Stimulated activated effector memory CD8-positive, alpha-beta T cell treated with anti-CD3 and anti-CD28 coated beads, Interleukin-12 subunit alpha, Interleukin-12 subunit beta, amount 100 ng/mL, for 72 hours (primary cell): ENCODE measurements around the gene HNRNPDL.
A peak's percentile ranks its signal among the peaks of the same experiment; 100 is the strongest.
"Not testable (repeated sequence)": the region's sequence is repeated elsewhere in the genome, so short reads cannot be mapped to it uniquely, and the experiment has no call there.

ENCODE experiments used
- ATAC-seq: fragments of 150-1000 bp; cut with Tn5 transposase; 2 replicates; pipeline ENCODE4 v1.10.0; 2021
- DNase-seq, 2 donors: peaks; one replicate each; pipeline ENCODE4 v3.0.0; 2021 to 2022; ENCODE audit warnings: low spot score in 2 of 2
- H3K27ac Mint-ChIP-seq: one replicate; pipeline ENCODE4 v1.8.0; 2022; ENCODE audit warnings: mild to moderate bottlenecking, mixed read lengths
- H3K36me3 Mint-ChIP-seq: one replicate; pipeline ENCODE4 v1.8.0; 2022; ENCODE audit warnings: mild to moderate bottlenecking, mixed read lengths
- H3K4me1 Mint-ChIP-seq: one replicate; pipeline ENCODE4 v1.8.0; 2022; ENCODE audit warnings: mixed read lengths
- H3K4me3 Mint-ChIP-seq: one replicate; pipeline ENCODE4 v1.8.0; 2022; ENCODE audit warnings: mild to moderate bottlenecking, mixed read lengths
- H3K9me3 Mint-ChIP-seq: one replicate; pipeline ENCODE4 v1.8.0; 2022; ENCODE audit warnings: mixed read lengths

Gene HNRNPDL

DNA sequence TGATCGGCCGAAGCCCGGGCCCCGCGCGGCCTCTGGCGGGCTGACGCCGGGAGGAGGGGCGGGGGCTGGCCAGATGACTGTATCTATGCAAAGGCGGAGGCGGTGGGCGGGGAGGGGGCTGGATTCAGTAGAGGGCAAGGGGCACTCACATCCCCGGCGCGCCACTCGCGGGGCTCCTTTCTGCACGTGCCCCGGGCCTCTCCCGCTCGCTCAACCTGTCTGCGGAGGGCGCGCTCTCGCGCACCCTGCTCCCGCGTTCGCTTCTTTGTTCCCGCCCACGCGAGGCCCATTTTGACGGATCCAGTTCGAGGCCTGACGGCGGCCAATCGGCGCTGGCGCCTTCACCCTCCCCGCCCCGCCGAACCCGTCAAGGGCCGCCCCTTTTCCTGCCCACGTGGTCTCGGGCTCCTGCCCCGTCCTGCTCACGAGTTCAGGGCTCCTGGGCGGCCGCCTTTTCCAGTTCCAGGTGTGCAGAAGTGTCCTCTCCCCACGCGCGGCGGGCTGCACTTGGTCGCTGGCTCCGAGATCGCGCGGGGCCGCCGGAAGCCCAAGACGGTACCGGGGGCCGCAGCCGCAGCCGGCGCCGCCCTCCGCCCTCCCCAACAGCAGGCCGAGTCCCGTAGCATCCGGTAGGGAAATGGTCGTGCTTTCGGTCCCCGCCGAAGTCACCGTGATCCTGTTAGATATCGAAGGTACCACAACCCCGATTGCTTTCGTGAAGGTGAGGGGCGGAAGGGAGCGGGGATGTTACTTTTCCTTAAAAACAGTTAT, at the start of gene HNRNPDL, which contains the start of gene ENOPH1:
Gene HNRNPDL, minus strand, starts transcription at position 270 of the 771 bp plus-strand sequence. CDS start 772 bp downstream, outside the sequence.
Gene ENOPH1, plus strand, starts transcription at position 398 of the 771 bp plus-strand sequence. Its CDS starts 240 bp downstream, at position 638.
- ATAC-seq (peak; percentile 82), DNase-seq (peak; percentile 97 to 98)
- Mint-ChIP-seq H3K27ac (peak within 1 kb of the TSS; percentile 100), H3K4me1 (peaks cover 54% of the 10 kb centered on the region), H3K4me3 (peak within 1 kb of the TSS; percentile 97), H3K36me3 (peaks cover 95% of the 10 kb centered on the region), H3K9me3 (no peaks in the 10 kb centered on the region)

DNA sequence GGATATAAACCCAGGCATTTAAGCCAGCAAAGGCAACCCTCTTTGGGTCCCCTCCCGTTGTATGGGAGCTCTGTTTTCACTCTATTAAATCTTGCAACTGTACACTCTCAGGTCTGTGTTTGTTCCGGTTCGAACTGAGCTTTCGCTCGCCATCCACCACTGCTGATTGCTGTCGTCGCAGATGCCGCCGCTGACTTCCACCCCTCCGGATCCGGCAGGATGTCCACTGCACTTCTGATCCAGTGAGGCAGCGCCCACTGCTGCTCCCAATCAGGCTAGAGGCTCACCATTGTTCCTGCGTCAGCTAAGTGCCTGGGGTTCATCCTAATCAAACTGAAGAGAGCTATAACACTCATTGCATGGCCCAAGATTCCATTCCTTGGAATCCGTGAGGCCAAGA, 49.3 kb upstream of the HNRNPDL start:
- ATAC-seq (no peak), DNase-seq (no peak)
- Mint-ChIP-seq H3K4me3 (no peak overlapping the region), H3K36me3 (peaks cover 13% of the 10 kb centered on the region), H3K4me1 (no peaks in the 10 kb centered on the region), H3K9me3 (no peaks in the 10 kb centered on the region), H3K27ac (no peak overlapping the region)

DNA sequence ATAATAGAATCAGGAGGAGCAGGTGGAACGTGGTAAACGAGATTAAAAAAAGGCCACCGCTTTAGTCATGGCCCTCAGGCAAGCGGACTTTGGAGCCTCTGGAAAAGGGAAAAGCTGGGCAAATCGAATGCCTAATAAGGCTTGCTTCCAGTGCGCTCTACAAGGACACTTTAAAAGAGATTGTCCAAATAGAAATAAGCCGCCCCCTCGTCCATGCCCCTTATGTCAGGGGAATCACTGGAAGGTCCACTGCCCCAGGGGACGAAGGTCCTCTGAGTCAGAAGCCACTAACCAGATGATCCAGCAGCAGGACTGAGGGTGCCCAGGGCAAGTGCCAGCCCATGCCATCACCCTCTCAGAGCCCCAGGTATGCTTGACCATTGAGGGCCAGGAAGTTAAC, 47.2 kb upstream of the HNRNPDL start:
- not testable (repeated sequence) for H3K27ac Mint-ChIP-seq, H3K9me3 Mint-ChIP-seq, H3K4me1 Mint-ChIP-seq, DNase-seq, H3K4me3 Mint-ChIP-seq, ATAC-seq
- H3K36me3 Mint-ChIP-seq = peaks cover 12% of the 10 kb centered on the region

DNA sequence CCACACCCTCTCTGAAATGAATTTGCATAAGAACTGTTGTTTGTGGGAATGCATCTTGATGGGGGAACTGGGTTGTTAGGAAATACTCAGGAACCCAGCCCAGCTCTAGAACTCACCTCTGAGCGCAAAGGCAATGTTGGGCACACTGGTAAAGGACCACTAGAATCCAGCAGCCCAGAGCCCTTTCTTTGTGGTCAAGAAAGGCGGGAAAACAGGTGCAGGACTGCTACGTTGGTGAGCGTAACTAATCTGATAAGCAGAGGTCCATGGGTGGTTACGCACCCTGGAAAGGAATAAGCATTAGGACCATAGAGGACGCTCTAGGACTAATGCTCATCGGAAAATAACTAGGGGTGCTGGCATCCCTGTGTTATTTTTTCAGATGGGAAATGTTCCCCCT, 45.7 kb upstream of the HNRNPDL start:
- ATAC-seq, H3K4me3 Mint-ChIP-seq, H3K27ac Mint-ChIP-seq, H3K4me1 Mint-ChIP-seq, DNase-seq, H3K9me3 Mint-ChIP-seq, H3K36me3 Mint-ChIP-seq: not testable (repeated sequence)

DNA sequence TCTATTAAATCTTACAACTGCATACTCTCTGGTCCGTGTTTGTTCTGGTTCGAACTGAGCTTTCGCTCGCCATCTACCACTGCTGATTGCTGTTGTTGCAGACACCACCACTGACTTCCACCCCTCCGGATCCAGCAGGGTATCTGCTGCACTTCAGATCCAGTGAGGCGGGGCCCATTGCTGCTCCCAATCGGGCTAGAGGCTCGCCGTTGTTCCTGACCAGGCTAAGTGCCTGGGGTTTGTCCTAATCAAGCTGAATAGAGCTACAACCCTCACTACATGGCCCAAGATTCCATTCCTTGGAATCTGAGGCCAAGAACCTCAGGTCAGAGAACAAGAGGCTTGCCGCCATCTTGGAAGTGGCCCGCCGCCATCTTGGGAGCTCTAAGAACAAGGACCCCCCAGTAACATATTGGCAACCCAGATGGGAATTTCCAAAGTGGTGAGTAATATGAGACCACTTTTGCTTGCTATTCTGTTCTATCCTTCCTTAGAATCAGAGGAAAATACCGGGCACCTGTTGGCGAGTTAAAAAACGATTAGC, 43.4 kb upstream of the HNRNPDL start:
- Mint-ChIP-seq H3K9me3 (no peaks in the 10 kb centered on the region), H3K27ac (no peak overlapping the region), H3K36me3 (no peaks in the 10 kb centered on the region), H3K4me1 (no peaks in the 10 kb centered on the region), H3K4me3 (no peak overlapping the region)
- ATAC-seq = no peak
- no peak for DNase-seq

DNA sequence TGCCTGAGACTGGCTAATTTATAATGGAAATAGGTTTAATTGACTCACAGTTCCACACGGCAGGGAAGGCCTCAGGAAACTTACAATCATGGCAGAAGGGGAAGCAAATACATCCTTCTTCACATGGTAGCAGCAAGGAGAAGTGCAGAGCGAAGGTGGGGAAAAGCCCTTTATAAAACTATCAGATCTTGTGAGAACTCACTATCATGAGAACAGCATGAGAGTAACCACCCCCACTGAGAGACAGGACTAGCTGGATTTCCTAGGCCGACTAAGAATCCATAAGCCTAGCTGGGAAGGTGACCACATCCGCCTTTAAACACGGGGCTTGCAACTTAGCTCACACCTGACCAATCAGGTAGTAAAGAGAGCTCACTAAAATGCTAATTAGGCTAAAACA, 42.8 kb upstream of the HNRNPDL start:
- H3K9me3 Mint-ChIP-seq, H3K4me3 Mint-ChIP-seq, H3K4me1 Mint-ChIP-seq, ATAC-seq, H3K36me3 Mint-ChIP-seq, DNase-seq: not testable (repeated sequence)
- peak overlapping the region; percentile 36 for H3K27ac Mint-ChIP-seq

DNA sequence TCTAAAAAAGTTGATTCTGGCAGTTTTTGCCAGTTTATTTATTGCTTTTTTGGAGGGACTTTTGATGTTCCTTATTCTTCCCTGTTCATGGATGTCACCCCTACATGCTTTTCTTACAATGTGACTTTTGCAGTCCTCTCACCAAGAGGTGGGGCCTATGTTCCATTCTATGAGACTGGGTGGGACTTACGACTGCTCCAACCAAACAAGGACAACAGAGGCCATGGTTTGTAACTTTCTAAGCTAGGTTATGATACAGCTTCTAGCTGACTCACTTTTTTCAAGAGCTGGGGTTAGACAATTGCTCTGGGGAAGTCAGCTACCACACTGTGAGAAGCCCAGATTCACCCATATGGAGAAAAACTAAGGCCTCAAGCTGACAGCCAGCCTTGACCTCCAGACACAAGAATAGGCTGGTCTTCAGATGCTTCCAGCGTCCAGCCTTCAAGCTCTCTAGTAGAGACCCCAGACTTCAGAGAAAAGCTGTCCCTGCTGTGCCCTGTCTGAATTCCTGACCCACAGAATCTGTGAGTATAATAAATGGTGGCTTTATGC, 39.6 kb upstream of the HNRNPDL start:
- Mint-ChIP-seq H3K4me3 (no peak overlapping the region), H3K27ac (no peak overlapping the region), H3K4me1 (no peaks in the 10 kb centered on the region), H3K36me3 (no peaks in the 10 kb centered on the region), H3K9me3 (no peaks in the 10 kb centered on the region)
- DNase-seq (no peak), ATAC-seq (peak; percentile 39)

DNA sequence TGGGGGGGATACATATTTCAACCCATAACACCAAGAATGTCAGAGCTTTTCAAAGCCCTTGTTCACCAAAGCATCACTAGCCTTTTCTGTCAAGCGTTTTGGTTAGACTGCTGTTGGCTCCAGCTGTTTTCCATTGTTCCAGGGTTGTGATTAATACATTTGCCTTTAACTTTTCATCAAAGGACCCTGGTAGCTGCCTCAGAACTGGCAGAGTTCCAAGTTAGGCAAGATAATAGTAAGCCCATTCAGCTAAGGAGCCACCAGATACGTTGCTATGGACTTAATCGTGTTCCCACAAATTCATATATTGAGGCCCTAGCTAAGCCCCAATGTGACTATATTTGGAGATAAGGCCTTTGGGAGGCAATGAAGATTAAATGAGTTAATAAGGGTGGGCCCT, 37.2 kb upstream of the HNRNPDL start:
- Mint-ChIP-seq H3K4me1 (no peaks in the 10 kb centered on the region), H3K27ac (no peak overlapping the region), H3K36me3 (peaks cover 20% of the 10 kb centered on the region), H3K4me3 (no peak overlapping the region), H3K9me3 (no peaks in the 10 kb centered on the region)
- DNase-seq (no peak), ATAC-seq (no peak)

DNA sequence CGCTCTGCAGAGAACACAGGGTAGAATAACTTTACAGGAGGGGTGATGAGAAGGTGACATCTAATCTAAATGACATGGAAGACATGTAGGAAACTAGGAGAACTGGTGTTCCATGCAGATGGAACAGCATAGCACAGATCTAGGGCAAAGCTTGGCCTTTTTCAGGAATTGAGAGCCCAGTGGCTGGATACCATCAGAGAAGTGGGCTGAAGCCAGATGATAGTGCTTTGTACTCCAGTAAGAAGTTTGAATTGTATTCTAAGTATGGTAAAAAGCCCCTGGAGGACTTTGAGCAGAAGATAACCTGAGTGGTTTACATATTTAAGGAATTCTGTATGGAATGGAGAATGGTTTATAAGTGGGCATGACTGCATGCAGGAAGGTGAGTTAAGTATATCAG, 33.0 kb upstream of the HNRNPDL start:
- ATAC-seq (no peak), DNase-seq (no peak)
- Mint-ChIP-seq H3K9me3 (no peaks in the 10 kb centered on the region), H3K4me1 (no peaks in the 10 kb centered on the region), H3K27ac (peak overlapping the region; percentile 77), H3K4me3 (no peak overlapping the region), H3K36me3 (peaks cover 61% of the 10 kb centered on the region)

DNA sequence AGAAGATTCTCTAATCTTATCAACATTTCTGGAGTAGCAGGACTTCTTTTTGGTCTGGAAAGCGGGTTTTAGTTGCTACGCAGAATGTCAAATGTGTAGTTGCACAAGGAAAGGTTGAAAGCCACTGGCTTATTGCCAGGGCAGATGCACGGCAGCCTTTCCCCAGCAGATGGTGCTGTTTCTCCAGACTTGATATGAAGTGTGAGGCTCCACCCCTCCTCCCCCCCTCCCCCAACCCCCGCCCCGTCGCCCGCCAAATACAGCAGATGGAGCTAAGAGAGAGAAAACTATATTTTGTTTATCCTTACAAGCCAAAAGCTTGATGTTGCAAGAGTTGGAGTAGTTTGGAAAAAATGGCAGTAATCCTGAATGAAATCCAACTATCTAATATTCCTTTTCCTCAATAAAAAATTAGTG, 32.2 kb upstream of the HNRNPDL start:
- H3K36me3 Mint-ChIP-seq = peaks cover 69% of the 10 kb centered on the region
- DNase-seq = peak; percentile 75 to 92
- H3K9me3 Mint-ChIP-seq = no peaks in the 10 kb centered on the region
- peak; percentile 75 for ATAC-seq
- no peaks in the 10 kb centered on the region for H3K4me1 Mint-ChIP-seq
- no peak overlapping the region for H3K4me3 Mint-ChIP-seq
- H3K27ac Mint-ChIP-seq = no peak overlapping the region

DNA sequence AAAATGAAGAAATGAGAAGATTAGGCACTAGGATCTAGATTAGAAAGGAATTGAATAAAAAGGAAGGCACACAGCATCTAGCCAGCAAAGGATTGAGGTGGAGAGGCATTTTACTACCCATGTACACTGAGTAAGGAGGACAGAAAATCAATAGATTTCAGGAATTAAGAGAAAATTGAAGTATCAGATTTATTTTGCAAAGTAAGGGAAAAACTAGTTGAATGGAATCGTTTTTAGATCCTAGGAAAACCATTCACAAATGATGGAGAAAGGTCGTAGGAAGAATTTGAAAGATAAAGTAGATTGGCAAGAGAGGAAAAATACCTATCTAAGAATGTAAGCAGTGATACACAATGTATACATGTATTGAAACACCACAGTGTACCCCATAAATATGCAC, 31.4 kb upstream of the HNRNPDL start:
- no peaks in the 10 kb centered on the region for H3K9me3 Mint-ChIP-seq
- peaks cover 76% of the 10 kb centered on the region for H3K36me3 Mint-ChIP-seq
- H3K4me3 Mint-ChIP-seq = no peak overlapping the region
- ATAC-seq = no peak
- H3K27ac Mint-ChIP-seq = no peak overlapping the region
- H3K4me1 Mint-ChIP-seq = no peaks in the 10 kb centered on the region
- no peak for DNase-seq

DNA sequence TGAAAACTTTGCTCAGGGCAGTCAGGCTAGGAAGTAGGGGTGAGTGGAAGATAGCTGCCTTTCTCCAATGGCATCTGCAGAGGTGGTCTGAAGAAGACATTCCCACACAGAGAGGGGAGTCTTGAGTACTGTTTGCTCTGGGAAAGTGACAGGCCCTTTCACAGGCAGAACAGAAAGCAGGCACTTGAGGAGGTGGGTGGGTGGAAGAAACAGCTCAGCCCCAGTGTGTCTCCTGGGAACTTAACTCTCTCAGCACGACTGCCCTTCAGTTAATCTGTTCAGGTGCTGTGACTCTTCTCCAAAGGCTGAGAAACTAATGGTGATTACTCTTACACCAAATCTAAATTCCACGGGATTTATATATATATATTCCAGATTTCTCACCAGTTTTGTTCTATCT, 28.5 kb upstream of the HNRNPDL start:
- no peaks in the 10 kb centered on the region for H3K4me1 Mint-ChIP-seq
- ATAC-seq = no peak
- H3K36me3 Mint-ChIP-seq = peaks cover 98% of the 10 kb centered on the region
- DNase-seq = no peak
- H3K4me3 Mint-ChIP-seq = no peak overlapping the region
- no peaks in the 10 kb centered on the region for H3K9me3 Mint-ChIP-seq
- no peak overlapping the region for H3K27ac Mint-ChIP-seq

DNA sequence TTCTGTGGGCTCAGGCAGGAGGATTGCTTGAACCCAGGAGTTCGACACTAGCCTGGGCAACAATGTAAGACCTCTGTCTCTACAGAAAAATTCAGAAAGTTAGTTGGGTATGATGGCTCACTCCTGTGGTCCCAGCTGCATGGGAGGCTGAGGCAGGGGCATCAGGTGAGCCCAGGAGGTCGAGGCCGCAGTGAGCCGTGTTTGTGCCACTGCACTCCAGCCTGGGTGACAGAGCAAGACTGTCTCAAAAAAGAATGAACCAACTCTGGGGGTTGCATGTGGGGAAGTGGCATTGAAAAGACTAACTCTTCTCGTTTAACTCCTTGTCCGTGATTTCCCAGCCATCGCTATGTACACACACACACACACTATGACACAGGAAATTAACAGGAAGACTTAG, 27.0 kb upstream of the HNRNPDL start:
- Mint-ChIP-seq H3K27ac (peak overlapping the region; percentile 56), H3K36me3 (peaks cover 98% of the 10 kb centered on the region), H3K4me3 (no peak overlapping the region), H3K4me1 (no peaks in the 10 kb centered on the region), H3K9me3 (no peaks in the 10 kb centered on the region)
- no peak for ATAC-seq
- no peak for DNase-seq

DNA sequence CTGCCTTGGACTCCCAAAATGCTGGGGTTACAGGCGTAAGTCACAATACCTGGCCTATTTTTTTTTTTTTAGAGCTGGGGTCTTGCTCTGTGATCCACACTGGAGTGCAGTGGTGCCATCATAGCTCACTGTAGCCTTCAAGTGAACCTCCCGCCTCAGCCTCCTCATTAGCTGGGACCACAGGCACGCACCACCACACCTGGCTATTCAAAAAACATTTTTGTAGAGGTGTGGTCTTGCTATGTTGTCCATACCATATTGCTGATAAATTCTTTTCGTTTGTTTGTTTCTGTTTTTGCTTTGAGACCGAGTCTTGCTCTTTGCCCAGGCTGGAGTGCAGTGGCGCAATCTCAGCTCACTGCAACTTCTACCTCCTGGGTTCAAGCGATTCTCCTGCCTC, 21.8 kb upstream of the HNRNPDL start:
- H3K4me1 Mint-ChIP-seq = peaks cover 7% of the 10 kb centered on the region
- DNase-seq (no peak), ATAC-seq (no peak)
- no peak overlapping the region for H3K27ac Mint-ChIP-seq
- no peaks in the 10 kb centered on the region for H3K9me3 Mint-ChIP-seq
- peaks cover 100% of the 10 kb centered on the region for H3K36me3 Mint-ChIP-seq
- H3K4me3 Mint-ChIP-seq = no peak overlapping the region

DNA sequence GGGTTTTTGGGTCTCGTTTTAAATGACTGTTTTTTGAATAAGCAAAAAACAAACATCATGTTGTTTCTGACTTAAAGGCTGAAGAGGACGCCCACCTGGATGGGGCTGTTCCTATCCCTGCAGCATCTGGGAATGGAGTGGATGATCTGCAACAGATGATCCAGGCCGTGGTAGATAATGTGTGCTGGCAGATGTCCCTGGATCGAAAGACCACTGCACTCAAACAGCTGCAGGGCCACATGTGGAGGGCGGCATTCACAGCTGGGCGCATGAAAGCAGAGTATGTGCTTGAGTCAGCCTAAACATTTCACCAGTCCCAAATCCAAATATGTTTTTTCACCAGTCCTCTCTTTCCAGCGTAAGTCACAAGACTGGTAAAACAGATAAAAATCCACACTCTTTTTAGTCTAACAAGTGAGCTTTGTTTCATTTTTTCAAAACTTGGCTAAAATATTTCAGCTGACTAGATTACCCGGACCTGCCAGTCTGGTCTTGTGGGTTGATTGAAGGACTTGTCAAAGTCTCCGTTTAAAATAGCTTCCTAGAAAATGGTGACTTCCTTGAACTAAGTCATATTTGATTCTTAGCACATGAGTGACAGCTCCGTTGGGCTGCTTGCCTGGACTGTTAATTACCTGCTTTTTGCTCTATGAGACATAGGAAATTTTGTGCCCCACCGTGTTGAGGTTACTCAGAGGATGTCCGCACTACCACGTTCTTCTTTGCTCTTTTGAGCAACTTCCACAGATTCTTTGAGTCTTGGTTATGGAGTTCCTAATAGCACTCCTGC, 20.9 kb upstream of the HNRNPDL start:
- Mint-ChIP-seq H3K4me1 (peaks cover 7% of the 10 kb centered on the region), H3K36me3 (peaks cover 94% of the 10 kb centered on the region), H3K9me3 (no peaks in the 10 kb centered on the region), H3K27ac (no peak overlapping the region), H3K4me3 (no peak overlapping the region)
- ATAC-seq = no peak
- DNase-seq = no peak
